Pons (tissue), 1 donor: ENCODE data around the gene MARK2.

Experiments used
- DNase-seq: peaks from one replicate; pipeline ENCODE4 v3.0.0-alpha.2; 2016; ENCODE audit warnings: low spot score

Gene MARK2

GRCh38 chr11:63909591-63910506 lies 70.9 kb downstream of the MARK2 start:
- no peak for DNase-seq

- DNase-seq, result no peak
These were observed 71.8 kb downstream of the MARK2 start for GRCh38 chr11:63910675-63911074.

GRCh38 chr11:63911440-63911839 lies 72.5 kb downstream of the MARK2 start:
- no peak for DNase-seq

GRCh38 chr11:63911876-63912275 lies 73.0 kb downstream of the MARK2 start:
- DNase-seq, result no peak

- no peak for DNase-seq
These were observed 73.8 kb downstream of the MARK2 start for GRCh38 chr11:63912678-63913077.

GRCh38 chr11:63913866-63914830 lies 75.2 kb downstream of the MARK2 start:
- no peak for DNase-seq

GRCh38 chr11:63914896-63915691 lies 76.2 kb downstream of the MARK2 start:
- DNase-seq, result no peak

- DNase-seq, result no peak
These were observed 77.3 kb downstream of the MARK2 start for GRCh38 chr11:63915961-63916836.

- DNase-seq, result peak; percentile 76
These were observed 78.2 kb downstream of the MARK2 start, which contains the start of gene RCOR2 for GRCh38 chr11:63916837-63917691. RCOR2 (minus strand) TSS chr11:63917164; CDS start chr11:63916456, 708 bp downstream.

GRCh38 chr11:63917692-63918506 lies 79.0 kb downstream of the MARK2 start:
- peak; percentile 78 for DNase-seq

GRCh38 chr11:63918507-63919191 lies 79.7 kb downstream of the MARK2 start:
- DNase-seq, result peak; percentile 49

GRCh38 chr11:63919267-63920125 lies 80.6 kb downstream of the MARK2 start:
- peak; percentile 66 for DNase-seq

- DNase-seq, result peak; percentile 72
These were observed 81.4 kb downstream of the MARK2 start for GRCh38 chr11:63920126-63920938.

GRCh38 chr11:63920939-63921417 lies 82.1 kb downstream of the MARK2 start:
- no peak for DNase-seq

GRCh38 chr11:63922673-63923192 lies 83.8 kb downstream of the MARK2 start:
- DNase-seq, result no peak

GRCh38 chr11:63923319-63923718 lies 84.4 kb downstream of the MARK2 start:
- no peak for DNase-seq
